Myocyte (in vitro differentiated cells): ENCODE data around the gene NCAM2. TPM values are rescaled to one million over a fixed set of nuclear protein-coding genes. Genes with fewer than 3 reads are reported as not detected.
A peak's percentile ranks its signal among the peaks of the same experiment; 100 is the strongest.

Source experiments
- DNase-seq: peaks from one replicate; pipeline ENCODE4 v3.0.0-alpha.2; 2012; ENCODE audit warnings: low read depth
- total RNA-seq: library from RNA; depleted of rRNA; stranded (reverse); fragments of >200 nt; gene quantifications from 2 replicates; pipeline ENCODE4 v1.2.3, GENCODE V29; 2014

Gene NCAM2
- total RNA-seq, 1 donor from 2014 or later = 0.53 TPM

DNA sequence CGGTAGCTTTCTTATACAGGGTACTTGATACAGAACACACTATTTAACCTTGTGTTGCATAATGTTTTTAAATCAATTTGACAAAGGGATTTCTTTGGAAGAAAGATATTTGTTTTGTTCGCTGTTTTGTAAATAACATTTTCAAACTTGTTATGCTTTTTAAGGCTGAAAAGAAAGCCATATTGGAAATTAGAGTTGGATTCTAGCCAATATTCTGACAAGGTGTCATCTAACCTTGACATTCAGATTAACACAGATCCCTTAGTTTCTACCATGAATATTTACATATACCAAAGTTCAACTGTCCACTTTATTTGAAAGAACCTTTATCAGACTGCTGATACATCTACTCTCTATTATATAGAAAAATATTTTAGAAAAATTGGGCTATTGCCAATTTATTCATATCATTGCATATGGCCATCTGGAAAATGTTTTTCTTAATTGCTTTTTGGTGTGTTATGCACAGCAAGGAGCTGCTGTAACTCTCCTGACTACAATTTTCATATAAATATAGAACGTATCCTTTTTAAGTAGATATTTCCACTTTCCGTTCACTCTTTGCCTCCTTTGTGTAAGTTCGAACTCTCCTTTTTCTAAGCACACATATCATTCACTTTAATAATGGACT lies 206.3 kb downstream of the NCAM2 start:
- DNase-seq = no peak

DNA sequence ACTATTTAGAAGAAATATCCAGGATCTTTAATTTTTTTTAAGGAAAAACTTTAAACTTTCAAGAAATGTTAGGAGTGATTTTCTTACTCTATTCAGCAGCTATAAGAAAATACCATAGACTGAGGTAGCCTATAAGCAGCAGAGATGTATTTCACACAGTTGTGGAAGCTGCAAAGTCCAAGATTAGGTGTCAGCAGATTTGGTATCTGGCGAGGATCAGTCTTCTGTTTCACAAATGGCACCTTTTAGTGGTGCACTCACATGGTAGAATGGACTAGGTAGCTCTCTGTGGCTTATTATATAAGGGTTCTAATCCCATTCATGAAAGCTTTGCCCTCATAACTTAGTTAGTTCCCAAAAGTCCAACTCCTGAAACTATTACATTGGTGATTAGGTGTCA lies 207.4 kb downstream of the NCAM2 start:
- no peak for DNase-seq

GRCh38 chr21:21210552-21210951 lies 212.3 kb downstream of the NCAM2 start:
- no peak for DNase-seq

GRCh38 chr21:21213297-21213696 lies 215.1 kb downstream of the NCAM2 start:
- no peak for DNase-seq

GRCh38 chr21:21216047-21216446 lies 217.8 kb downstream of the NCAM2 start:
- DNase-seq = peak; percentile 6

DNA sequence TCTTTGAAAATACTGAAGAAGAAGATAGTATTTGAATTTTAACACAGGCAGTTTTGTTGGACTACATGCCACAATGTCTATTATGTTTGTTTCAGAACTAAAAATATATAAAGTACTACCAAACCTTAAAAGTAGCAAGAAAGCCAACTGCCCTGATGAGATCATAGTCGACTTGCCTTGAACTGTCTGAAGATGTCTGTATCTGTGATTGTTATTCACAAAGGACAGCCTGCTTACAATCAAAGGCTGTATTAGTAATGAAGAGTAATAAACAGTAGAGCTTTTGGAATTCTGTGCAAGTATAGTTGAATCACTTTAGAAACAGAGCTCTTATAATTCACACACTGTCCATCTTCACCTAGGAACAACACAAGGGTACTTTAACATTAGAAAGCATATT lies 228.3 kb downstream of the NCAM2 start:
- no peak for DNase-seq

- peak; percentile 12 for DNase-seq
Measured at GRCh38 chr21:21230672-21231071, 232.5 kb downstream of the NCAM2 start.

- no peak for DNase-seq
Measured at GRCh38 chr21:21231913-21232312, 233.7 kb downstream of the NCAM2 start.

GRCh38 chr21:21232320-21232719 lies 234.1 kb downstream of the NCAM2 start:
- peak; percentile 66 for DNase-seq

GRCh38 chr21:21233051-21233450 lies 234.8 kb downstream of the NCAM2 start:
- no peak for DNase-seq

- DNase-seq = no peak
Measured at GRCh38 chr21:21236996-21237395, 238.8 kb downstream of the NCAM2 start.

GRCh38 chr21:21238629-21239400 lies 240.6 kb downstream of the NCAM2 start:
- no peak for DNase-seq

- no peak for DNase-seq
Measured at GRCh38 chr21:21241391-21241790, 243.2 kb downstream of the NCAM2 start.

DNA sequence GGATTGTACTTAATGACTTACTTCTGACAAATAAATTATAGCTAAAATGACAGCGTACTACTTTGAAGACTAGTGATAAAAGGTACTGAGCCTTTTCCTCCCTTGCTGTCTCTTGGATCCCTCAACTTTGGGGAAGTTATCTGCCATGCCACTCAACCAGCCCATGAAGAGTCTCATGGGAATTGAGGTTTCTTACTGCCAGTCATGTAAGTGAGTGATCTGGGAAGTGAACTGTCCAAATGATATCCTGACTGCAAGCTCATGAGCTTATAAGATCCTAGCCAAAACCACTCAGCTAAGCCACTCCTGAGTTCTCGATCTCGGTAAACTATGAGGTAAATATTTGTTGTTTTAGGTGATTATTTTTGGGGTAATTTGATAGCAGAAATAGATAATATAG lies 247.8 kb downstream of the NCAM2 start:
- DNase-seq = peak; percentile 15

DNA sequence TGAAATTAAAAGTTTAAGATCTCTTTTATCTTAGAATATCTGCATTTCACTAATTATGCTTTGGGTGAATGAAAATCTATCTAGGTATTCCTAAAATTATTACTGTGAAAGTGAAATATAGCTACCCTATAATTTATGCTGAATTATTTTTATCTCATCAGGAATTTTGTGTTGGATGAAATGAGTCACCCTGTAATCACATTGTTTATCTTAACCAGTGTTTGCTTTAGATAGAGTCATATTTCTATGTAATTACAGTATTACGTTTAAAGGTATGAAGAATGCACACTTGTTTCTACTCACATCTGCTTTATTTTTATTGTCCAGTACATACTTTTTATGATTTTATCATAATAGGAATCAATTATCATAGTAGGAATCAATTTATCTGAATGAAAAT lies 249.2 kb downstream of the NCAM2 start:
- DNase-seq = no peak

DNA sequence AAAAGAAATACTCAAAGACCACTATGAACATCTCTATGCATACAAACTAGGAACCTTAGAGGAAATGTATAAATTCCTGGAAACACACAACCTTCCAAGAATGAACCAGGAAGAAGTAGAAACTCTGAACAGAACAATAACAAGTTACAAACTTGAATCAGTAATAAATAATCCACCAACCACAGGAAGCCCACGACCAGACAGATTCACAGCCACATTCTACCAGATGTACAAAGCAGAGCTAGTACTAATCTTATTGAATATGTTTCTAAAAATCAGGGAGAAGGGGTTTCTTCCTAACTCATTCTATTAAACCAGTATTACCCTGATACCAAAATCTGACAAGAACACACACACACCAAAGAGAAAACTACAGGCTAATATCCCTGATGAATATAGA lies 263.8 kb downstream of the NCAM2 start:
- no peak for DNase-seq

DNA sequence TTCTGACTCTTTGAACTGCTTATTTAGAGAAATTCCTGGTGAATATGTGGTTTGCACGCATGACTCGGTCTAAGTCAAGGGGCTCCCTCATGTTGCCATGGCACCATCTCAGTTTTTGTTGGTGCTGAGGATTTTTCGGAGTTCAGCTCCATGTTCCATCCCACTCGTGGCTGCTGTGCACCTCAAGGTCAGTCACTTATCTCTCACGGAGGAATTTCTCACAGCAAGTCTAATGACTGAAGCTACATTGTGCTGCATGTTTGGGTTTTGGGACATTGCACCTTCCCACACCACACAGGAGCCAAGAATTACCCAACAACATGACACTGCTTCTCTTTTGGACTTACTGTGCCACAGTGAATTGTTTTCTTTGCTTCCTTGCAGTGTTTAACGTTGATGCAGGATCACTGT lies 269.9 kb downstream of the NCAM2 start:
- no peak for DNase-seq

GRCh38 chr21:21268885-21269284 lies 270.7 kb downstream of the NCAM2 start:
- no peak for DNase-seq

- DNase-seq = no peak
Measured at GRCh38 chr21:21279193-21279901, 281.1 kb downstream of the NCAM2 start.

DNA sequence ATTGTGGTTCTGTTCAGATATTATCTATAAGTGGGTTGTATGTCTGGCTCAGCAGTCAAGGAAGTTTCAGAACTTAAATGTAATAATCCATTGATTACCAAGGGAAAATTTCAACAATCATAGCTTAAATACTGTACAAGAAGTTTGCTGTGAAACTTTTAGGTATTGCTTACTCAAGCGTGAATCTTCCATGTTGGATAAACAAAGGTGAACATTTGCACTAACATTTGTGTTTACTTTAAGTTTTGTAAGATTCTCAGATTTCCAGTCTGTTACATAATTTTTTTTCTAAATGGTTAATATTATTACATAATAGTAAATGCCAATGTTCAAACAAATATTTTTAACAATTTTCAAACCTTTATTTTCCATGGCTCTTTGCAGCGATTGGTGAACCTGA lies 285.6 kb downstream of the NCAM2 start:
- DNase-seq = no peak

DNA sequence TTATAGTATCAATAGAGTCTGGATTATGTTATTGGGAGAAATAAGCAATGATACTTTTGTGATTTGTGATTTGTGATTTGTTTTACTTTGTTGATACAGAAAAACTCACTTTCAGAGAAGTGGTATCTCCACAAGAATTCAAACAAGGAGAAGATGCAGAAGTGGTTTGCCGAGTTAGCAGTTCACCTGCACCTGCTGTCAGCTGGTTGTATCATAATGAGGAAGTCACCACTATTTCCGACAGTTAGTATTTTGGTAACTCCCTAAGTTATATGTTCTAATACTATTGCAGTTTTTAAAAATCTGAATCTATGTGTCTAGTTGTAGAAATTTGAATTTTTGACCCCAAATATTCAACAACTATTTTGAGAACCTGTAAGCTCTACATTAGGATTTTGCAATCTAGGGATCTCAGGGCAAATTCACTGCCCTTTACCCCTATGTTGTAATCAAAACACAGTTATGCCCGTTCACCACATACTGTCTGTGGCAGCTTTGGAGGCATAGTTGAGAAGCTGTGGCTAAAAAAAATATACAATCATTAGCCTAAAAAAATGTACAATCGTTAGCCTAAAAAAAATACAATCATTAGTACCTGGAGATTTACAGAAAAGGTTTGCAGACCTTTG lies 288.1 kb downstream of the NCAM2 start:
- DNase-seq = no peak

DNA sequence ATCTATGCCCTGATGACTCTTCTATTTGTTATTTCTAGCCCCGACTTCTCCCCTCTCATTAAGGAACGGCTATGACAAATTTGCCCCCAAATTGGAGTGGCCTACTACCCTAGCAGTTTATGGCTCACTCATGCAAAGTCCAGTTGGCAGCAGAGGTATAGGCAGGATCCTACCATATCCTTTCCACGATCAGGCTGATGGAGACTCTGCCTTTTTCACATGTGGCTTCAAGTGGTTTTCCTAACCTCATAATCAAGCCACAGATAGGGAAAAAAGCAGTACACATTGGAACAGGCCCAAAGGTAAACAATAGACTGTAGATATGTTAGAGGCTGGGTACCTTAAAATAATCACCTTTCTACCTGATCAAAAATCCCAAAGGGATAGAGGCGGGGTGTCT lies 292.5 kb downstream of the NCAM2 start:
- DNase-seq = no peak
